ENCODE measurements around the gene BABAM1.
"Not testable (repeated sequence)": the region's sequence is repeated elsewhere in the genome, so short reads cannot be mapped to it uniquely, and the experiment has no call there.

The BABAM1 gene

DNA sequence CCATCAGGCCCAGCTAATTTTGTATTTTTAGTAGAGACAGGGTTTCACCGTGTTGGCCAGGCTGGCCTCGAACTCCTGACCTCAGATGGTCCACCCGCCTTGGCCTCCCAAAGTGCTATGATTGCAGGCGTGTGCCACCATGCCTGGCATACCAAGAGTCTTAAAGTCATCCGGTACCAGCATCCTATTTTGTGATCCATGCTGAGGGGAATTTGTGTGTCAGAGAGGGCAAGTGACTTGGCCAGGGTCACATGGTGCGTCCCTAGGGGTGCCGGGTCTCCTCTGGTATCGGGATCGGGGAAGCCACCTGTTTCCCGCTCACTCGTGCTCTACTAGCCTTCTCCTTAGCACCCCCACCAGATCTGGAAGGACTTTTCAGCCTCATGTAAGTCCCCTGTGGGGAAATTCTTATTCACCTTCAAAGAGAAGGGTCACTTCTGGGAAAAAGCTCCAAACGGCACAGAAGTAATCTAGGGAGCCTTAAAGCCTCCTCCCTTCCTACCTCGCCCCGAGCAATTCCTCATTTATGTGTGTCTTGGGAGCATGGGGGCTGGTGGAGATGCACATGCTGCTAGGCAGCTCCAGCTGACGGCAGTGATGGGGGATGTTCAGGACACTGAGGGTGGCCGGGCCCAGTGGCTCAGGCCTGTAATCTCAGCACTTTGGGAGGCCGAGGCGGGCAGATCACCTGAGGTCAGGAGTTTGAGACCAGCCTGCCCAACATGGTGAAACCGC, 8.4 kb downstream of the BABAM1 start:
- DNase-seq, result no peak

DNA sequence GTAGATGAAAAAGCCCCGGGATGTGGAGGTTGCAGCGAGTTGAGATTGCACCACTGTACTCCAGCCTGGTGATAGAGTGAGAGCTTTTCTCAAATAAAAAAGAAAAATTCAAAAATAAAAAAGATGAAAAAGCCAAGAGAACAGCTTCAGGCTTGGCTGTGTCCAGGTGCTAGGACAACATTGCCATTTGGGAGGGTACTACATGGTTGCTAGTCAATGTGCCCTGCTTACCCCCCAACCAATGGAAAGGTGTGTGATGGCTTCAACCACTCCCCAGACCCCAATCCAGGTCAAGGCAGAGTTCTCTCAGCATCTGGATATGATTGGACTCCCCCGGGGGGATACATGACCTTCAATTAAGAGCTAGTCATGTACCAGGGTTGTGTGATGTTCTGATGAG, 12.2 kb downstream of the BABAM1 start:
- DNase-seq, result no peak

DNA sequence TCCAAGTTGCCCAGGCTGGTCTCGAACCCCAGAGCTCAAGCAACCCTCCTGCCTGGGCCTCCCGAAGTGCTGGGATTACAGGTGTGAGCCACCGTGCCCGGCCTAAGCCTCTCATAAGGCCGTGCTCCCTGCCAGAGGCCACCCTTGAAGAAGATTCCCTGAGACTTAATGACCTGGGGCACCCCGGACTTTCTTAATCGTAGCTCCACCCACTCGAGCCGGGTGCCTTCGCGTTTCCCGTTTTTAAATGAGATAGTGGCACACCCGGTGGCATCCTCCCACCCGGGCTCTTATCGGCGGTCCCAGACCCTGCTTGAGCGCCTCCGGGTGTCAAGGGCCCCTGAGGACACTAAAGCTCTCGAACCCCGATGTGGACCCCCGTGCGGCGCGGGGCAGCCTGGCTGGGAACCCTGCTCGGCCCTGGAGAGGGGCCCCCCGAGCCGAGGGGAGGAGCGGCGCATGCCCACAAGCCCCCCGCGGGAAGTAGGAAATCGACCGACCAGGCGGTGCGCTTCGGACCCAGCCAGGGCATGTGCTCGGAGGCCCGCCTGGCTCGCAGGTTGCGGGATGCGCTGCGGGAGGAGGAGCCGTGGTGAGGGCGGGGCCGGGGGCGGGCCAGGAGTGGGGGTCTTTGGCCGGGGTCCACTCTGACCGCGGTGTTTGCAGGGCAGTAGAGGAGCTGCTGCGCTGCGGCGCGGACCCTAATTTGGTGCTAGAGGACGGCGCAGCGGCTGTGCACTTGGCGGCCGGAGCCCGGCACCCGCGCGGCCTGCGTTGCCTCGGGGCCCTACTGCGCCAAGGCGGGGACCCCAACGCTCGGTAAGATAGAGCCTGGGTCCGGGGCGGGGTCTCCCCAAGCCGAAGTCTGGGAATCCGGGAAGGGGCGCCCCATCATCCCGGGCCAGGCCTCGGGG, 14.4 kb downstream of the BABAM1 start, which contains the start of gene ANKLE1:
Gene ANKLE1, plus strand, starts transcription at position 511 of the 914 bp plus-strand sequence. Its CDS starts 20 bp downstream, at position 531.
- no peak for DNase-seq

DNA sequence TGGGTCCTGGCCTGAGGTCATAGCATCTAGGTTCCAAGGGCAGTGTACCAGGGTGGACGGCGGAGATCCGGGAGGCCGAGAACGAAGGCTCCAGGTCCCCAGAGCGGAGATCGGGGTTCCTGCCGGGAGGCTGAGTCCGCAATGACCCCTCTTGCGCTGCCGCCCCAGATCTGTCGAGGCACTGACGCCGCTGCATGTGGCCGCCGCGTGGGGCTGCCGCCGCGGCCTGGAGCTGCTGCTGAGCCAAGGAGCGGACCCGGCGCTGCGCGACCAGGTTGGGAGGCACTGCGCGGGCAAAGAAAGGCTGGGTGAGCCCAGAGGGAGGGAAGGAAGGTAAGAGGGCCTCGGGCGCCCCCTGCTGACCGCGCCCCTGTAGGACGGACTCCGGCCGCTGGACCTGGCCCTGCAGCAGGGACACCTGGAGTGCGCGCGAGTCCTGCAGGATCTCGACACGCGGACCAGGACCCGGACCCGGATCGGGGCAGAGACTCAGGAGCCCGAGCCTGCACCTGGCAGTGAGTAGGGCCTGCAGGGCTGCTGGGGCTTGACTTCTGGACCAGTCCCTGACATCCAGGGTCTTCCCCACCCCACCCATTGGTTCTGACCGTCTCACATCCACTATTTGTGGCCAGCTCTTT, 15.4 kb downstream of the BABAM1 start:
- DNase-seq, result no peak

DNA sequence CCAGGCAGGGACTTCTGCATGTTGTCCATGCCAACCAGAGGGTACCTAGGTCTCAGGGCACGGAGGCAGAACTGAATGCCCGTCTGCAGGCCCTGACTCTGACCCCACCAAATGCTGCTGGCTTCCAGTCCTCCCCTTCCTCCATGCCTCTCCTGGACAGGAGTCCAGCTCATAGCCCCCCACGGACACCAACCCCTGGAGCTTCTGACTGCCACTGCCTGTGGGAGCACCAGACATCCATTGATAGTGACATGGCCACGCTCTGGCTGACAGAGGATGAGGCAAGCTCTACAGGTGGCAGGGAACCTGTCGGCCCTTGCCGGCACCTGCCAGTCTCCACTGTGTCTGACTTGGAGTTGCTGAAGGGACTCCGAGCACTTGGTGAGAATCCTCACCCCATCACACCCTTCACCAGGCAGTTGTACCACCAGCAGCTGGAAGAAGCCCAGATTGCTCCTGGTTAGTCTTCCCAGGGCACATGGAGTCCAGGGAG, 16.3 kb downstream of the BABAM1 start:
- DNase-seq, result no peak

DNA sequence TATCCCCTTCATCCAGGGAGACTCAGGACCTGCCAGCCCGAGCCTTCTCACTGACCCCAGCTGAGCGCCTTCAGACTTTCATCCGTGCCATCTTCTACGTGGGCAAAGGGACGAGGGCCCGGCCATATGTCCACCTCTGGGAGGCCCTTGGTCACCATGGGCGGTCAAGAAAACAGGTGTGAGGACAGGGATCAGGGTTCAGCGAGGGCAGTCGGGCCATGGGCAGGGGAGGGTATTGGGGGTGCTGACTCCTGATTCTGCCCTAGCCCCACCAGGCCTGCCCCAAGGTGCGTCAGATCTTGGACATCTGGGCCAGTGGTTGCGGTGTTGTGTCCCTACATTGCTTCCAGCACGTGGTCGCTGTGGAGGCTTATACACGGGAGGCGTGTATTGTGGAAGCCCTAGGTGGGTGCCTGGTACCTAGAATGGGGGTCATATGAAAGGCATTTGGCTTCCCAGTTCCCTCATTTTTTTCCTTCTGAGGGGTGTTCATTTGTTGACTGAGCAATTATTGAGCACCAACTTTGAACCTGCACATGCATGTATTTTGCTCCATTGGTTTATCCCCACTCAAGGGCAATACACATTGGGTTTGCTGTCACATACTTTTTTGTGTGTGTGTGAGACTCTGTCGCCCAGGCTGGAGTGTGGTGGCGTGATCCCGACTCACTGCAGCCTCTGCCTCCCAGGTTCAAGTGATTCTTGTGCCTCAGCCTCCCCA, 18.3 kb downstream of the BABAM1 start:
- no peak for DNase-seq

DNA sequence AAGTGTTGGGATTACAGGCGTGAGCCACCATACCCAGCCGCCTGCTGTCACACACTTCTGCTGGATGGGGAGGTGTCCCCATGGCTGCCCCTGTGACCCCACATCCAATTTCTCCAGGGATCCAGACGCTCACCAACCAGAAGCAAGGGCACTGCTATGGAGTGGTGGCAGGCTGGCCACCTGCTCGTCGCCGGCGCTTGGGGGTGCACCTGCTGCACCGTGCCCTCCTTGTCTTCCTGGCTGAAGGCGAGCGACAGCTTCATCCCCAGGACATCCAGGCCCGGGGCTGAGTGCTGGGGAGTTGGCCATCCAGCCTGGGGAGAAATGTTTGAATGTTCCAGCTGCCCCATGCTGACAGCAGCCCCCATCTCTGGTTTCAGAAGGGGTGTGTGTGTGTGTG, 19.0 kb downstream of the BABAM1 start:
- no peak for DNase-seq

DNA sequence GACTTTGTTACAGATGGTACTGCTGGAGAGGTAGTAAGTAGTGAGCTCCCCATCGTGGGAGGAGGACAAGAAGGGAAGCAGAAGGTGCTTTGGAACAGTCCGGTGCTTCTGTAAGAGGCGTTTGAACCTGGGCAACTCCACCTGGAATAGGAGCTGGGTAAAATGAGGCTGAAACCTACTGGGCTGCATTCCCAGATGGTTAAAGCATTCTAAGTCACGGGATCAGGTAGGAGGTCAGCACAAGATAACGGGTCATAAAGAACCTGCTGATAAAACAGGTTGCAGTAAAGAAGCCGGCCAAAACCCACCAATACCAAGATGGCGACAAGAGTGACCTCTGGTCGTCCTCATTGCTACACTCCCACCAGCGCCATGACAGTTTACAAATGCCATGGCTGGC, 19.5 kb downstream of the BABAM1 start:
- DNase-seq, result no peak

DNA sequence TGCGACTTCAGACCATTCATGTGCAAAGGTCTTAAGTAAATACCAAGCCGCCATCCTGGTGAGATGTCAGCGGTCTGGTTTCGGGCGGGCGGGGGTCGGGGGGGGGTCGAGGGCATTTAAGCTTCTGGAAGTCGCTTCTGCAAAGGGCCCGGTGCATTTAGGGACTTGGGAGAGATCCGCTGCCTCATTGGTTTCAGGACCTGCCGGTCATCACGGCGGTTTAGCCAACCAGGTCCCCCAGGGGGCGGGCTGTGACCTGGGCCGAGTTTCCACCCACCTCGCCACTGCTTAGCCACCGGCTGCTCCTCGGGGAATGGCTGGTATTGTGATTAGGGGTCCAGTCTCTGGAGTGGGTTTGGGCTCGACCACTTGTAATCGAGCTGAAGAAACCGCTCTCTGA, 22.2 kb downstream of the BABAM1 start:
- no peak for DNase-seq

DNA sequence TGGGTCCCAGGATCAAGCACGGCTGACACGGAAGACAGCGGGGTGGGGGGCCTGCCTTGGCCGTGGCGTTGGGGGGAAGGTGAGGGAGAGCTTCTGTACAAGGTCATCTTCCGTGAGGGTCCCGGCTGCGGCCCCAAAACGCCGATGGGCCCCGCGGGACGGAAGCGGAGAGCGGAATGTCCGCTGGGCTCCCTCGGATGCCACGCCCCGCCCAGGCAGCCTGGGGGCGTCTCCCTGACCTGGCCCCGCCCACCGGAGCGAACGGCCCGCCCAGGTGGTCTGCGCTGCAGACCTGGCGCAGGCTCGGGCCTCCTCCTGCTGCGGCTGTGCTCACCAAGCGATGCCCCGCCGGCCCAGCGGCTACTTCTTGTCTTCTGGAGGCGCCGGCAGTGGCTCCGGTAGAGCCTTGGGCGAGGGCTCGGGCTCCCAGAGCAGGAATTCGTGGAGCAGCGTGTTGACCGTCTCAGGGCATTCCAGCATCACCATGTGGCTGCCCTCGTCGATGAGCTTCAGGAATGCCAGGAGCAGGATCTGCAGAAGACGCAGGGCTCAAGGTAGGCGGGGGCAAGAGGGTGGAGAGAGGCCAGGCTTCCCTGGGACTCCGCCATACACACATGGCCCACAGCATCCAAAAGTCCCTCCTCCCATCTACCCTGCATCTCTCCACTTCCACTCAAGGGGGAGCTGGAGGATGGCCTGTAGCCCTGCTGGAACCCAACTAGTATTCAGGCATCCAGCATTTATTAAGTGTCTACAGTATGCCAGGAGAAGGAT, 25.2 kb downstream of the BABAM1 start:
- no peak for DNase-seq

DNA sequence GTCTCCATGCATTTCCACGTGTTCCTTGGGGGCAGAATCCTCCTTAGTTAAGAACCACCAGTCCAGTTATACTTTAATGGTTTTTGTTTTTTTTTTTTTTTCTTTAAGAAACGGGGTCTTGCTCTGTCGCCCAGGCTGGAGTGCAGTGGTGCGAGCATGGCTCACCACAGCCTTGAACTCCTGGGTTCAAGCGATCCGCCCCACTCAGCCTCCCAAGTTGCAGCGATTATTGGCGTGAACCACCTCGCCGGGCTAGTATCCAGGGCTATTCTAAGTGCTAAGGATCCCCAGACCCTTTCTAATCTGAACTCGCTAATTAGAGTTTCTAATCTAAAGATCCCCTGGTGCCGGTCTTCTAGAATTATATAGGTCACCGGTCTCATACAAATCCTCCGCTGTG, 26.4 kb downstream of the BABAM1 start:
- DNase-seq, result no peak

DNA sequence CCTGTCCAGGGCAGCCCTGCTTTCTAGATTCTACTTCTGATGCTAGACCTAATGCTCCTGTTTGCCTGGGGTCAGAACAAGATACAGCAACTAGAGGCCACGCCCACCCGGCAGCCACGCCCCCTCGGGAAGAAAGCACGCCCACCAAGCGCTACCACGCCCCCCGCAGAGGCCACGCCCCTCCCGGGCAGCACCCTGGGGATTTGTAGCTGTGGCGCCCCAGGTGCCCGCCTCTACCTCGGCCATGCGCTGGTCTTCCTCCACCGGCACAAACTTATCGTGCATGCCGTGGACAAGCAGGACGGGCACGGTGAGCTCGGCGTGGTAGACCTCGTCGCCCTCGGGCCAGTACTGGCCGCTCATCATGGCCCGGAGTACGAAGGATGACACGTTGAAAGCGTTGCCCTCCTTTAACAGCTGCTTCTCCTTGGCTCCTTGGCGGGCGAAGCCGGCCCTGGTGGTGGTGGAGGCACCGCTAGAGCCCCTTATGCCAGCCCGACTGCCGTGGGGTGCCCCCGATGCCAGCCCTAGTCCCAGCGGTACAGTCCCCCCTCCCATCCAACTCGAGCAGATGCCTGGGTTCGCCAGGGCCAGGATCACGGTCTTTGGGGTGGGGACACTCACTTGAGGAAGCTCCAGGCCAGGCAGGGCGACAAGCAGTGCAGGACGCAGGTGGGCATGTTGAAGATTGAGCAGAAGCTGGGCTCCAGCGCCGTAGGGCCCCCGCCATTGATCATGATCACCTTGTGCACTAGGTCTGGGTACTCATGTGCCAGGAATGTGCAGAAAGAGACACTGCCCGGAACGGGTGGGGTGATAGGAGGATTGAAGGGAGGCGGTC, 27.0 kb downstream of the BABAM1 start:
- DNase-seq, result no peak

DNA sequence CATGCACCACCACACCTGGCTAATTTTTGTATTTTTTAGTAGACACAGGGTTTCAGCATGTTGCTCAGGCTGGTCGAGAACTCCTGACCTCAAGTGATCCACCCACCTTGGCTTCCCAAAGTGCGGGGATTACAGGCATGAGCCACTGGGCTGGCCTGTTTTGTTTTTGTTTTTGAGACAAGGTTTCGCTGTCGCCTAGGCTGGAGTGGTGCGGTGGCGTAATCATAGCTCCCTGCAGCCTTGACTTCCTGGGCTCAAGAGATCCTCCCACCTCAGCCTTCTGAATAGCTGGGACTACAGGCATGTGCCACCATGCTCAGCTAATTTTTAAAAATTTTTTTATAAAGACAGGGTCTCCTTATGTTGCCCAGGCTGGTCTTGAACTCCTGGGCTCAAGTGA, 28.3 kb downstream of the BABAM1 start:
- not testable (repeated sequence) for DNase-seq

DNA sequence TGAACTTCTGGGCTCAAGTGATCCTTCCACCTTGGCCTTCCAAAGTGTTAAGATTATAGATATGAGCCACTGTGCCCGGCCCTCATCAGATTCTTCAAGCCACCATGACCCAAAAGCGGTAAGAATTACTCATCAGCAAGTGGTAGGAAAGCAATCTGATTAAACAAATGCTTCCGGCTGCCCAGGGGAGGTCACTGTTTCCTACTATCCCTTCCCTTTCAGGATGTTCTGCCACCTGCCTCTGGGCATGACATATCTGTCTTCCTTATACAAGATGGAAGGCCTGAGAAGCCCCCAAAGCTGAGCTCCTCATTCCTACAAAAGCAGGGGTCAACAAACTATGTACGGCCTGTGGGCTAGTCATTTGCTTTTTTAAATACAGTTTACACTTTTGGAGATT, 29.0 kb downstream of the BABAM1 start:
- DNase-seq, result no peak

DNA sequence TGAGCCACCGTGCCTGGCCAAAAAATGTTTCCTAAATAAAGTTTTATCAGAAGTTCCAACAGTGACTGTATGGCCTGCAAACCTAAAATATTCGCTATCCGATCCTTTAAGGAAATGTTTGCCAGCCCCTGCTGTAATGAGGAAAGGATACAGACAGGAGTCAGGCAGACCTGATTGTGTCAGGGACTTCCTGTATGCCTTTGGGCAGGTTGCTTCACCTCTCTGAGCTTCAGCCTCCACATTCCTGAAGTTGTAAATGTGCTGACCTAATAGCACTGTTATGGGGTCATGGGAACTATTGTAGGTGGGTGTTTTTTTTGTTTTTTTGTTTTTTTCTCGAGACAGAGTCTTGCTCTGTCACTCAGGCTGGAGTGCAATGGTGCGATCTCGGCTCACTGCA, 29.7 kb downstream of the BABAM1 start:
- DNase-seq, result no peak

DNA sequence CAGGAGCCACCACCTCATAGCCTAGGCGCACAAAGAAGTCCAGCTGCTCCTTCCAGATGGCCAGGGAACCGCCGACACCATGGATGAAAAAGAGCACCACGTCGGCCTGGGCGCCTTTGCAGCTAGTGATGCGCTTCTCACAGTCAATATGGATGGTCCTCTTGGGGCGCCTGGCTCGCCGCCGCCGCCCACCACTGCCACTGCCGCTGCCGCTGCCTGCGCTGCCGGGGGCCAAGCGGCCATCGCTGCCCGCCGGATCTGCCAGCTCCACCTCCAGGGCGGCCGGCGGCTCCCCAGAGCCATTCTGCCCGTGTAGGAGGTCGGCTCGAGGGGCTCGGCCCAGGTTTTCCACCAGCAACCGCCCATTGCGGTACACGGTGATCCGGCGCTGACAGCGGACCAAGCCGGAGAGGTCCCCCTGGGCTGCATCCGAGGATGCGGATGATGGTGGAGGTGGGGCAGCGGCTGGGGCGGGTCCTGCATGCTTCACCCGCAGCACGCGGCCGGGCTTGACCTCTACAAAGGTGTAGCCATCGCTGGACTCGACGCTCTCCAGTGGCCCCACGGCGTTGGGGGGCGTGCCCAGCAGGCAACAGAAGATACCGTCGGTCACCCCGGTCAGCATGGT, 33.9 kb downstream of the BABAM1 start:
- no peak for DNase-seq

DNA sequence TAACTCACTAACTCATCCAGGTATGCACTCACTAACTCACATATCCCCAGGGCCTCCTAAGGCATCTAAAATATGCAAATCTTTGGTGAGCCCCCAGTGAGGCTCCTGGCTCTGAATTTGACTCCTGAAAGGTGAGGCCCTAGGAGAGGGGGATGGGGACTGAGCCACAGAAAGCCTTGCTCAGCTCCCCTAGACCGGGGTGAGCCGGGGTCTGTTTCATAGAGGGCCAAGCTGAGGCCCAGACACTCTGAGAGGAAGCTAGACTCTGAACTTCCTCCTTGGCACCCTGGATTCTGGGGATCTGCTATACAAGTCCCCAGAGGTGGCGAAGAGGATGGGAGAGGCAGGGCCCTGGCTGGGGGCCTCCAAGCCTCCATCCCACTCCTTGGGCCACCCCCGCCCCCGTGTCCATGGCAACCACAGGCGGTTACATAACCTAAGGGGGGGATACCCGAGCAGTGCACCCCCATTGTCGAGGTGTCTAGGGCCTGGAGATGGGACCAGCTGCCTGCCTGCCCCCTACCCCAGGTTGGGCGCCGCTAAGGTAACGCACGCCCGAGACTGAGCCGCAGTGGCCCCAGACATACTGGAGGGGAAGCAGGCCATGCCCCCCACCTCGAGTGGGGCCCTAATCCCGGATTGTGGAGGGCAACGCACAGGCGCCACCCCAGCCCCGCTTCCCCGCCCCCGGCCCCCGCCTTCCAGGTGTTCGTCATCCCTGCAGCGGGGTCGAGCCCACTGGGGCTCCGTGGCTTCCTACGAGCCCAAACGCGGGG, 35.3 kb downstream of the BABAM1 start:
- no peak for DNase-seq

DNA sequence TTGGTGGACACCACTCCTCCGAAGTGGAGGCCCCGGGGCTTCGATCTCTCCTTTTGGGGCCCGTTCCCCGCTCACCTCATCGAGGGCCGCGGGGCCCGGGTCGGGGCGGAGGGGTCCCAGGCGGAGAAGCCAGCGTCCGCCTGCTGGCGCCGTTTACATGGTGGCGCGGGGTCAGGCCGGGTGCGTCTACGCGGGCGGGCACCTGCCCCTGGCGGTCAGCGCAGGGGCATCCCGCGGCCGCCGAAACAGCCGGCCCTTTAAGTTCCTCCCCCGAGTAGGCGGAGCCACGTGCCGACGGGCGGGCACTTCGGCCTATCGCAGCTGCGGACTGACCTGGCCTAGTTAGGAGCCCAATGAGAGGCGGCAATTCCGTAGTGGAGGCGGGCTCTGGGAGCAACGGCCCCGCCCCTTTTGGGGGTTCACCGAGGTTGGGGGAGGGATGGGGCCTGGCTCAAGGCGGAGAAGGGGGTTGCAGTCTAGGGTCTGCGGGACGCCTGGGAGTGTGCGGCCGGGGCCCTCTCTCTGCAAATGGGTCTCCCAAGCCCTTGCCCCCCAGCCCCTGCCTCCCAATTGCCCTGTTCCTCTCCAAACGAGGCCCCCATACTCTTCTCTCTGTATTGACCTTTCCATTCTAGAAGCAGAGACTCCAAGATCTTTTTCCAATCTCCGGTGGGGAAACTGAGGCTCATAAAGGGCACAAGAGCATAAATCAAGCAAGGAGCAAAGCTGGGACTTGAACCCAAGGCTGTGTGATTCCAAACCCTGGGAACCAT, 36.1 kb downstream of the BABAM1 start, which contains the start of gene ABHD8:
Gene ABHD8, minus strand, starts transcription at position 259 of the 773 bp plus-strand sequence. CDS start 1,809 bp downstream, outside the sequence.
- DNase-seq, result peak; percentile 72

DNA sequence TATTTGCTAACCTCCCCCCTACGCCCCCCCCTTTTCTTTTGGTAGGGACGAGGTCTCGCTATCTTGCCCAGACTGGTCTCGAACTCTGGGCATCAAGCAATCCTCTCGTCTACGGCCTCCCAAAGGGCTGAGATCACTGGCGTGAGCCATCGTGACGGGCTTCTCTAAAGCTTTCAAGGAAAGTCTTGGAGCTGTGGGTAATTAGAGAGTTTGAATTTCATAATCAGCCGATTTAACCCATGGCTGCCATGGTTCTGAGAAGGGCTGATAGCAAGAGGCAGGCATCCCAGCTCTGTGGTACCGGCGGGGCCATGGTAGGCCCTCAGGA, 36.7 kb downstream of the BABAM1 start:
- DNase-seq, result no peak

Data from NCI-H1417 treated with DMSO at 0.1 percent for 48 hours (cell line).